ENCODE data around the gene SLC2A4. TPM values are rescaled to one million over a fixed set of nuclear protein-coding genes. Genes with fewer than 3 reads are reported as not detected.
A peak's percentile ranks its signal among the peaks of the same experiment; 100 is the strongest.

SLC2A4 gene
- total RNA-seq, 6 donors from 2014 or later, result 1.0 to 5.2 (median 1.2) TPM

DNA sequence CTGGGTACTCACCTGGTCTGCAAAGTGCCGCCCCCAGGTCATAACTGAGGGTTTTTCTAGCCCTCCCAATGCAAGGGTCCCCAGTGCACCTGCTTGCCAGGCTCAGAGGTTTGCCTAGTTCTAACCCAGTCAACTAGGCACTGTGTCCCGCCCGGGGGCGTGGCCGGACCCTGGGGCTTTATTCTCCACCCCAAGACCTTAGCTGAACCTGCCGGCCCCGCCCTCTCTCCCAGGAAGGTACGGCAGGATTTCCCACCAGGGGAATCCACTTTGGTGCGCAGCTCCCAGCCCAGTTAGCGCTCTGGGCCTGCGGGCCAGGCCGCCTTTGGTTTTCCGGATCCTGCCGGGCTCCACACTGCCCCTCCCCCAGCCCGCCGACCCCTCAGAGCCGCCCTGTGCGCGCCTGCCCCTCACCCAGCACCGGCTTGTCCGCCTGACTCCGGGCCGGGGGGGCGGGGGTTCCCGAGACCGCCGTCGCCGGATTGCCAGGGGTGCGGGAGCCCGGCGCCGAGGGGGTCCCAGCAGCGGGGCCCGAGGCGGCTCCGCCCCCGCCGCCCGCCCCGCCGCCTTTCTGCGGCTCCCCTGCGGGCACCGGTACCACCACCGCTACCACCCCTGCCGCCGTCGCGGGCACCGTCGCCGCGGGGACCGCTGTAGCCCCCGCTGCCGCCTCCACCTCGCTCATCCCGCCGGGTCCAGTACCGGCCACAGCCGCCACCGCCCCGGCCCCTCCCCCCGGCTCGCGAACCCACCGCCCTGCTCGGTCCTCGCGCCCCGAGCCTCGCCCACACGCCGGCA, 12.5 kb downstream of the SLC2A4 start:
- Histone ChIP-seq H3K4me1 (peaks cover 24 to 34% (median 25%) of the 10 kb centered on the region in 4 donors), H3K4me3 (peak overlapping the region in 3 of 4 donors; percentile 36 to 46 (median 41)), H3K9me3 (no peaks in the 10 kb centered on the region), H3K27ac (no peak overlapping the region), H3K36me3 (no peaks in the 10 kb centered on the region), H3K27me3 (peaks cover 0 to 16% (median 15%) of the 10 kb centered on the region in 4 donors)
- no peak for TF ChIP-seq POLR2A (IDR thresholded peaks at IDR 0.05)
- TF ChIP-seq, protein P1, sequence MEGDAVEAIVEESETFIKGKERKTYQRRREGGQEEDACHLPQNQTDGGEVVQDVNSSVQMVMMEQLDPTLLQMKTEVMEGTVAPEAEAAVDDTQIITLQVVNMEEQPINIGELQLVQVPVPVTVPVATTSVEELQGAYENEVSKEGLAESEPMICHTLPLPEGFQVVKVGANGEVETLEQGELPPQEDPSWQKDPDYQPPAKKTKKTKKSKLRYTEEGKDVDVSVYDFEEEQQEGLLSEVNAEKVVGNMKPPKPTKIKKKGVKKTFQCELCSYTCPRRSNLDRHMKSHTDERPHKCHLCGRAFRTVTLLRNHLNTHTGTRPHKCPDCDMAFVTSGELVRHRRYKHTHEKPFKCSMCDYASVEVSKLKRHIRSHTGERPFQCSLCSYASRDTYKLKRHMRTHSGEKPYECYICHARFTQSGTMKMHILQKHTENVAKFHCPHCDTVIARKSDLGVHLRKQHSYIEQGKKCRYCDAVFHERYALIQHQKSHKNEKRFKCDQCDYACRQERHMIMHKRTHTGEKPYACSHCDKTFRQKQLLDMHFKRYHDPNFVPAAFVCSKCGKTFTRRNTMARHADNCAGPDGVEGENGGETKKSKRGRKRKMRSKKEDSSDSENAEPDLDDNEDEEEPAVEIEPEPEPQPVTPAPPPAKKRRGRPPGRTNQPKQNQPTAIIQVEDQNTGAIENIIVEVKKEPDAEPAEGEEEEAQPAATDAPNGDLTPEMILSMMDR (IDR thresholded peaks at IDR 0.05), result no peak
- ATAC-seq (ENCODE audit: low FRiP score in 2 of 2), result no peak
- WGBS, 2 donors, result 9 to 15% methylated on average over 9 to 27 of the region's 75 CpGs
- peak; percentile 69 to 88 for DNase-seq

GRCh38 chr17:7294614-7295153, 13.2 kb downstream of the SLC2A4 start, which contains the start of gene YBX2:
Gene YBX2 (minus strand): TSS chr17:7294639. CDS start chr17:7294500, 139 bp downstream.
- peak within 1 kb of the TSS in 3 of 4 donors; percentile 36 to 46 (median 41) for H3K4me3 ChIP-seq
- no peak within 1 kb of the TSS for H3K27ac ChIP-seq
- H3K36me3 ChIP-seq, result no peaks in the 10 kb centered on the region
- H3K9me3 ChIP-seq, result no peaks in the 10 kb centered on the region
- DNase-seq (peak; percentile 72 to 93), ATAC-seq (ENCODE audit: low FRiP score in 2 of 2) (peak in 1 of 2 donors; percentile 31)
- peaks cover 24 to 34% (median 25%) of the 10 kb centered on the region in 4 donors for H3K4me1 ChIP-seq
- no peak for TF ChIP-seq POLR2AphosphoS5 (IDR thresholded peaks at IDR 0.05)
- WGBS, 2 donors, result 0 to 2% methylated on average over 12 to 14 of the region's 57 CpGs
- H3K27me3 ChIP-seq, result peaks cover 0 to 16% (median 15%) of the 10 kb centered on the region in 4 donors

GRCh38 chr17:7295230-7296180, 14.0 kb downstream of the SLC2A4 start:
- Histone ChIP-seq H3K36me3 (no peaks in the 10 kb centered on the region), H3K27ac (peak overlapping the region in 1 of 4 donors; percentile 30), H3K4me3 (peak overlapping the region in 3 of 4 donors; percentile 36 to 46 (median 41)), H3K4me1 (peaks cover 24 to 34% (median 25%) of the 10 kb centered on the region in 4 donors), H3K27me3 (peaks cover 0 to 16% (median 15%) of the 10 kb centered on the region in 4 donors), H3K9me3 (no peaks in the 10 kb centered on the region)
- no peak for ATAC-seq (ENCODE audit: low FRiP score in 2 of 2)
- DNase-seq, result no peak
- 60 to 73% methylated on average over 33 to 38 of the region's 42 CpGs for WGBS, 2 donors
- TF ChIP-seq POLR2A (IDR thresholded peaks at IDR 0.05) (no peak), POLR2AphosphoS5 (IDR thresholded peaks at IDR 0.05) (no peak), EP300 (IDR thresholded peaks at IDR 0.05) (no peak)
- TF ChIP-seq, protein P1 (IDR thresholded peaks at IDR 0.05), result no peak

- ATAC-seq (ENCODE audit: low FRiP score in 2 of 2) (peak; percentile 83 to 95), DNase-seq (peak; percentile 83 to 98)
- H3K4me1 ChIP-seq, result peaks cover 24 to 34% (median 25%) of the 10 kb centered on the region in 4 donors
- H3K4me3 ChIP-seq, result peak overlapping the region in 2 of 4 donors; percentile 9 to 20
- peaks cover 0 to 16% (median 15%) of the 10 kb centered on the region in 4 donors for H3K27me3 ChIP-seq
- H3K36me3 ChIP-seq, result no peaks in the 10 kb centered on the region
- TF ChIP-seq, protein P1 (IDR thresholded peaks at IDR 0.05), result peak; percentile 93 to 98 (median 96)
- TF ChIP-seq EP300 (IDR thresholded peaks at IDR 0.05) (peak in 1 of 4 donors; percentile 57), POLR2AphosphoS5 (IDR thresholded peaks at IDR 0.05) (peak; percentile 29 to 40), POLR2A (IDR thresholded peaks at IDR 0.05) (no peak)
- peak overlapping the region in 1 of 4 donors; percentile 30 for H3K27ac ChIP-seq
- WGBS, 2 donors, result 4% methylated on average over 25 to 47 of the region's 51 CpGs
- H3K9me3 ChIP-seq, result no peaks in the 10 kb centered on the region
These were observed 14.8 kb downstream of the SLC2A4 start for GRCh38 chr17:7296189-7296861.
